Trophoblast cell (in vitro differentiated cells and primary cell): Measurements from ENCODE around the gene NEUROD4.

ENCODE experiments used
- DNase-seq, 2 donors: peaks; one replicate each; pipeline ENCODE4 v3.0.0-alpha.2; 2016
- H2AFZ ChIP-seq: 2 replicates; pipeline ENCODE4 v1.6.1; 2013; ENCODE audit warnings: low read length, moderate library complexity, mild to moderate bottlenecking; ENCODE audit not compliant: insufficient read depth, poor library complexity
- H2AK5ac ChIP-seq: 2 replicates; pipeline ENCODE4 v1.6.1; 2013; ENCODE audit warnings: mild to moderate bottlenecking, low read length
- H2BK120ac ChIP-seq: 2 replicates; pipeline ENCODE4 v1.6.1; 2013; ENCODE audit warnings: low read length, mild to moderate bottlenecking, moderate library complexity; ENCODE audit not compliant: insufficient read depth, poor library complexity
- H2BK12ac ChIP-seq: 2 replicates; pipeline ENCODE4 v1.6.1; 2013; ENCODE audit warnings: mild to moderate bottlenecking, low read length, moderate library complexity
- H2BK5ac ChIP-seq: 2 replicates; pipeline ENCODE4 v1.6.1; 2013; ENCODE audit warnings: low read length, low read depth, moderate library complexity, mild to moderate bottlenecking; ENCODE audit not compliant: poor library complexity
- H3K14ac ChIP-seq: 2 replicates; pipeline ENCODE4 v1.6.1; 2013; ENCODE audit warnings: mild to moderate bottlenecking, low read length
- H3K18ac ChIP-seq: 2 replicates; pipeline ENCODE4 v1.6.1; 2013; ENCODE audit warnings: mild to moderate bottlenecking, low read length
- H3K23ac ChIP-seq: 2 replicates; pipeline ENCODE4 v1.6.1; 2013; ENCODE audit warnings: low read length
- H3K27ac ChIP-seq: 2 replicates; pipeline ENCODE4 v1.5.1; 2013; ENCODE audit warnings: low read depth, mild to moderate bottlenecking, inconsistent platforms, low read length, moderate library complexity
- H3K27me3 ChIP-seq: 2 replicates; pipeline ENCODE4 v1.6.1; 2013; ENCODE audit warnings: inconsistent platforms, mild to moderate bottlenecking, low read length, moderate library complexity; ENCODE audit not compliant: insufficient read depth
- H3K36me3 ChIP-seq, 2 experiments: 1 replicate in 1 of 2; 2 replicates in 1 of 2; pipeline ENCODE4 v1.6.1; 2013; ENCODE audit warnings: low read length in 2 of 2, mild to moderate bottlenecking in 2 of 2, moderate library complexity in 1 of 2; ENCODE audit not compliant: insufficient read depth in 2 of 2, control insufficient read depth in 1 of 2
- H3K4ac ChIP-seq: 2 replicates; pipeline ENCODE4 v1.6.1; 2013; ENCODE audit warnings: low read depth, mild to moderate bottlenecking, low read length, moderate library complexity
- H3K4me1 ChIP-seq, 2 experiments: 1 replicate in 1 of 2; 2 replicates in 1 of 2; pipeline ENCODE4 v1.6.1; 2013; ENCODE audit warnings: low read length in 2 of 2, mild to moderate bottlenecking in 2 of 2, moderate library complexity in 1 of 2; ENCODE audit not compliant: insufficient read depth in 2 of 2, control insufficient read depth in 1 of 2
- H3K4me2 ChIP-seq: 2 replicates; pipeline ENCODE4 v1.6.1; 2013; ENCODE audit warnings: inconsistent platforms, mild to moderate bottlenecking, low read length, moderate library complexity
- H3K4me3 ChIP-seq: 2 replicates; pipeline ENCODE4 v1.5.1; 2013; ENCODE audit warnings: mild to moderate bottlenecking, low read depth, low read length, inconsistent platforms
- H3K79me1 ChIP-seq: one replicate; pipeline ENCODE4 v1.6.1; 2013; ENCODE audit warnings: low read length
- H3K79me2 ChIP-seq: 2 replicates; pipeline ENCODE4 v1.6.1; 2013; ENCODE audit warnings: low read length, mild to moderate bottlenecking; ENCODE audit not compliant: control insufficient read depth, insufficient read depth, poor library complexity
- H3K9ac ChIP-seq: 2 replicates; pipeline ENCODE4 v1.6.1; 2013; ENCODE audit warnings: mild to moderate bottlenecking, low read length
- H3K9me3 ChIP-seq: 2 replicates; pipeline ENCODE4 v1.6.1; 2013; ENCODE audit warnings: low read depth, mild to moderate bottlenecking, control low read depth, inconsistent platforms, low read length; ENCODE audit not compliant: insufficient read depth
- H4K12ac ChIP-seq: 2 replicates; pipeline ENCODE4 v1.6.1; 2013; ENCODE audit warnings: low read depth, mild to moderate bottlenecking, low read length, moderate library complexity
- H4K8ac ChIP-seq: 2 replicates; pipeline ENCODE4 v1.6.1; 2013; ENCODE audit warnings: low read depth, mild to moderate bottlenecking, low read length, moderate library complexity
- H4K91ac ChIP-seq: one replicate; pipeline ENCODE4 v1.6.1; 2013; ENCODE audit warnings: low read depth, mild to moderate bottlenecking, low read length, moderate library complexity
- WGBS: extraction: QIAGEN DNeasy Blood & Tissue Kit; methylation state at CpG from one replicate; pipeline ENCODE4 v1.1.7; 2013; ENCODE audit warnings: missing lambda C conversion rate; ENCODE audit not compliant: insufficient read length, insufficient coverage; ENCODE audit errors: extremely low coverage; 5-methylcytosine and 5-hydroxymethylcytosine counted together

NEUROD4 gene

DNA sequence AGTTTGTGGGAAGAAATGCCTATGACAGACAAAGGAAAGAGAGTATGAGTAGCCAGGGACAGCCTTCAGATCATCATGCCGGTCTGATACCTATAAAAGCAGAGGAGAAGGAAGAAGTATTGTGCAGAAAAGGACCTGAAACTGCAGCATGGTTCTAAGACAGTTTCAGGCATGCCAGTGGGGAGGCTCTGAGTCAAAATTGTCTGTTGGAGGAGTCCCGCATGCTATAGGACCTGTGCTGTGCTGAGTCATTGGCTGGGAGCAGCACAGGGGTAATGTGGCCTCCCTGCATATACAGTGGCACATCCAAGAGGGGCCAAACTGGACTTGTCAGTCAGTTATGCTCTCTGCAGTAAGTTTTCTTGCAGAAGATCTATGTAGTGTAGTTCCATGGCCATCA is 40.7 kb downstream of the NEUROD4 start:
- Histone ChIP-seq H3K36me3 (no peaks in the 10 kb centered on the region), H3K18ac (no peak overlapping the region), H2BK5ac (no peak overlapping the region), H3K27ac (no peak overlapping the region), H3K79me1 (no peaks in the 10 kb centered on the region), H3K27me3 (no peaks in the 10 kb centered on the region), H4K91ac (no peak overlapping the region), H3K79me2 (no peaks in the 10 kb centered on the region), H2BK12ac (no peak overlapping the region), H3K4me2 (no peak overlapping the region), H3K9me3 (no peaks in the 10 kb centered on the region), H3K4ac (no peak overlapping the region), H3K4me1 (no peaks in the 10 kb centered on the region), H2AFZ (no peak overlapping the region), H3K23ac (no peak overlapping the region), H2AK5ac (no peak overlapping the region), H3K14ac (no peak overlapping the region), H3K4me3 (no peak overlapping the region), H3K9ac (no peak overlapping the region), H4K12ac (no peak overlapping the region), H2BK120ac (no peak overlapping the region), H4K8ac (no peak overlapping the region)
- peak; percentile 4 to 7 for DNase-seq
- WGBS: no CpG with 5 or more reads among the region's 2 CpGs

GRCh38 chr12:55061024-55061423 is 41.2 kb downstream of the NEUROD4 start:
- no peak for DNase-seq
- Histone ChIP-seq H3K4me3 (no peak overlapping the region), H3K4me2 (no peak overlapping the region), H4K8ac (no peak overlapping the region), H3K9me3 (no peaks in the 10 kb centered on the region), H3K23ac (no peak overlapping the region), H4K91ac (no peak overlapping the region), H3K4ac (no peak overlapping the region), H3K79me2 (no peaks in the 10 kb centered on the region), H3K4me1 (no peaks in the 10 kb centered on the region), H3K27ac (no peak overlapping the region), H3K36me3 (no peaks in the 10 kb centered on the region), H3K79me1 (no peaks in the 10 kb centered on the region), H4K12ac (no peak overlapping the region), H3K18ac (no peak overlapping the region), H2BK5ac (no peak overlapping the region), H2AFZ (no peak overlapping the region), H3K14ac (no peak overlapping the region), H3K27me3 (no peaks in the 10 kb centered on the region), H2BK120ac (no peak overlapping the region), H2BK12ac (no peak overlapping the region), H2AK5ac (no peak overlapping the region), H3K9ac (no peak overlapping the region)
- no CpG with 5 or more reads among the region's 3 CpGs for WGBS

DNA sequence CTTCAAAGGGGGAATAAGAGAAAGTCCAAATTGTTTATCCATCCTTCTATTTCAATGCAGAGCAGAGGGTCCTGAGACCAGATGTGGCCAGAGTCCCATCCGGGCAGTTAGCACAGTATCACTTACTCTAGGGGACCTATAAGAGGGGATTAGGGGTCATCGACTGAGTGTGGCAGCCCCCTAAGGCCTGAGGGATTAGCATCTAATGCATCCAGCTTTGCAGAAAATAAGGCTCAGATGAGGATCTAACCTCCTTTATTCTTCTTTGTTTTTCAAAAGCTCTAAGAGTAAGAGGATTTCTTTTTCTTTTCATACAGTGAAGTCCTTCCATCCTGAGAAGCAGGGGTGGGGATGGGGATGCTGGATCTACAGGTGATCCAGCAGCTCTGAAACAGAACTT is 43.5 kb downstream of the NEUROD4 start:
- no peak overlapping the region for H3K18ac ChIP-seq
- H2BK120ac ChIP-seq: no peak overlapping the region
- H2AFZ ChIP-seq: no peak overlapping the region
- H3K36me3 ChIP-seq: no peaks in the 10 kb centered on the region
- no peaks in the 10 kb centered on the region for H3K4me1 ChIP-seq
- H3K23ac ChIP-seq: no peak overlapping the region
- H3K27ac ChIP-seq: no peak overlapping the region
- H3K9ac ChIP-seq: no peak overlapping the region
- H3K79me1 ChIP-seq: no peaks in the 10 kb centered on the region
- WGBS: no CpG with 5 or more reads among the region's 2 CpGs
- no peak overlapping the region for H3K4me3 ChIP-seq
- H2AK5ac ChIP-seq: no peak overlapping the region
- no peak overlapping the region for H2BK5ac ChIP-seq
- DNase-seq: no peak
- no peak overlapping the region for H4K8ac ChIP-seq
- H3K4ac ChIP-seq: no peak overlapping the region
- H3K14ac ChIP-seq: no peak overlapping the region
- no peak overlapping the region for H3K4me2 ChIP-seq
- no peaks in the 10 kb centered on the region for H3K9me3 ChIP-seq
- H4K91ac ChIP-seq: no peak overlapping the region
- no peak overlapping the region for H4K12ac ChIP-seq
- no peaks in the 10 kb centered on the region for H3K79me2 ChIP-seq
- H3K27me3 ChIP-seq: no peaks in the 10 kb centered on the region
- no peak overlapping the region for H2BK12ac ChIP-seq

GRCh38 chr12:55065535-55065934 is 45.8 kb downstream of the NEUROD4 start:
- Histone ChIP-seq H3K14ac (no peak overlapping the region), H3K79me1 (no peaks in the 10 kb centered on the region), H3K79me2 (no peaks in the 10 kb centered on the region), H3K18ac (no peak overlapping the region), H3K4ac (no peak overlapping the region), H2BK12ac (no peak overlapping the region), H2BK5ac (no peak overlapping the region), H3K4me1 (no peaks in the 10 kb centered on the region), H4K8ac (no peak overlapping the region), H3K23ac (no peak overlapping the region), H3K4me3 (no peak overlapping the region), H3K36me3 (no peaks in the 10 kb centered on the region), H2AK5ac (no peak overlapping the region), H4K91ac (no peak overlapping the region), H3K27ac (no peak overlapping the region), H3K9ac (no peak overlapping the region), H3K27me3 (no peaks in the 10 kb centered on the region), H2AFZ (no peak overlapping the region), H3K4me2 (no peak overlapping the region), H2BK120ac (no peak overlapping the region), H4K12ac (no peak overlapping the region), H3K9me3 (no peaks in the 10 kb centered on the region)
- DNase-seq: no peak
- no CpG with 5 or more reads among the region's 4 CpGs for WGBS
